DND-41 (cell line): ENCODE data around the gene FGF12.

Experiments
- ATAC-seq: fragments of 200-7000 bp; cut with Tn5 transposase; 3 replicates; pipeline ENCODE4 v1.9.1; 2021; ENCODE audit warnings: low read depth; ENCODE audit not compliant: insufficient read depth
- DNase-seq: peaks from one replicate; pipeline ENCODE4 v3.0.0-alpha.2; 2020
- H2AFZ ChIP-seq: 2 replicates; pipeline ENCODE4 v1.6.0; 2012; ENCODE audit warnings: low read depth, low read length
- H3K27ac ChIP-seq: 2 replicates; pipeline ENCODE4 v1.5.1; 2012; ENCODE audit warnings: low read length, inconsistent platforms
- H3K27me3 ChIP-seq: fragments of 200-600 bp; sonication (generic); 2 replicates; pipeline ENCODE4 v1.6.0; 2012; ENCODE audit warnings: low read length, mild to moderate bottlenecking, inconsistent platforms; ENCODE audit not compliant: insufficient read depth, poor library complexity
- H3K36me3 ChIP-seq: 2 replicates; pipeline ENCODE4 v1.5.1; 2012; ENCODE audit warnings: low read length, inconsistent platforms; ENCODE audit not compliant: insufficient read depth
- H3K4me1 ChIP-seq: 2 replicates; pipeline ENCODE4 v1.5.1; 2012; ENCODE audit warnings: mild to moderate bottlenecking, low read length; ENCODE audit not compliant: insufficient read depth
- H3K4me2 ChIP-seq: 2 replicates; pipeline ENCODE4 v1.6.0; 2012; ENCODE audit warnings: mild to moderate bottlenecking, moderate library complexity, low read length, inconsistent platforms; ENCODE audit not compliant: insufficient read depth
- H3K4me3 ChIP-seq, 2 experiments: fragments of 200-600 bp in 1 of 2; shearing (Covaris generic) in 1 of 2; 2 replicates each; pipeline ENCODE4 v1.5.1; 2012 to 2016; ENCODE audit warnings: inconsistent platforms in 2 of 2, low read length in 2 of 2, mild to moderate bottlenecking in 2 of 2, low read depth in 1 of 2, moderate library complexity in 1 of 2
- H3K79me2 ChIP-seq: 2 replicates; pipeline ENCODE4 v1.6.0; 2012; ENCODE audit warnings: low read length, inconsistent platforms; ENCODE audit not compliant: insufficient read depth
- H3K9ac ChIP-seq: 2 replicates; pipeline ENCODE4 v1.6.0; 2012; ENCODE audit warnings: low read depth, mild to moderate bottlenecking, inconsistent platforms, low read length, moderate library complexity
- H3K9me3 ChIP-seq: 2 replicates; pipeline ENCODE4 v1.5.1; 2012; ENCODE audit warnings: low read length, moderate library complexity, mild to moderate bottlenecking, inconsistent platforms; ENCODE audit not compliant: insufficient read depth, severe bottlenecking
- H4K20me1 ChIP-seq: 2 replicates; pipeline ENCODE4 v1.6.0; 2012; ENCODE audit warnings: low read length; ENCODE audit not compliant: insufficient read depth
- EZH2 ChIP-seq: IDR thresholded peaks from 3 replicates; pipeline ENCODE4 v1.6.1; 2012; ENCODE audit warnings: borderline replicate concordance, low read depth, mild to moderate bottlenecking, moderate library complexity, low read length, inconsistent platforms; ENCODE audit not compliant: severe bottlenecking
- TF ChIP-seq, protein P1 (sequence below): IDR thresholded peaks from 2 replicates; pipeline ENCODE4 v1.5.1; 2012; ENCODE audit warnings: borderline replicate concordance, low read length, moderate library complexity, mild to moderate bottlenecking; ENCODE audit not compliant: poor library complexity, severe bottlenecking; ENCODE audit errors: extremely low read depth

The FGF12 gene

GRCh38 chr3:192275741-192276355 is 451.5 kb downstream of the FGF12 start:
- Histone ChIP-seq H3K36me3 (no peaks in the 10 kb centered on the region), H3K27me3 (no peaks in the 10 kb centered on the region), H3K9ac (no peak overlapping the region), H3K9me3 (no peaks in the 10 kb centered on the region), H3K4me1 (no peaks in the 10 kb centered on the region), H3K79me2 (no peaks in the 10 kb centered on the region), H3K4me2 (no peak overlapping the region), H3K4me3 (no peak overlapping the region), H3K27ac (no peak overlapping the region), H4K20me1 (no peaks in the 10 kb centered on the region), H2AFZ (no peak overlapping the region)
- DNase-seq (no peak), ATAC-seq (no peak)
- no peak for TF ChIP-seq EZH2
- TF ChIP-seq, protein P1, sequence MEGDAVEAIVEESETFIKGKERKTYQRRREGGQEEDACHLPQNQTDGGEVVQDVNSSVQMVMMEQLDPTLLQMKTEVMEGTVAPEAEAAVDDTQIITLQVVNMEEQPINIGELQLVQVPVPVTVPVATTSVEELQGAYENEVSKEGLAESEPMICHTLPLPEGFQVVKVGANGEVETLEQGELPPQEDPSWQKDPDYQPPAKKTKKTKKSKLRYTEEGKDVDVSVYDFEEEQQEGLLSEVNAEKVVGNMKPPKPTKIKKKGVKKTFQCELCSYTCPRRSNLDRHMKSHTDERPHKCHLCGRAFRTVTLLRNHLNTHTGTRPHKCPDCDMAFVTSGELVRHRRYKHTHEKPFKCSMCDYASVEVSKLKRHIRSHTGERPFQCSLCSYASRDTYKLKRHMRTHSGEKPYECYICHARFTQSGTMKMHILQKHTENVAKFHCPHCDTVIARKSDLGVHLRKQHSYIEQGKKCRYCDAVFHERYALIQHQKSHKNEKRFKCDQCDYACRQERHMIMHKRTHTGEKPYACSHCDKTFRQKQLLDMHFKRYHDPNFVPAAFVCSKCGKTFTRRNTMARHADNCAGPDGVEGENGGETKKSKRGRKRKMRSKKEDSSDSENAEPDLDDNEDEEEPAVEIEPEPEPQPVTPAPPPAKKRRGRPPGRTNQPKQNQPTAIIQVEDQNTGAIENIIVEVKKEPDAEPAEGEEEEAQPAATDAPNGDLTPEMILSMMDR: no peak

DNA sequence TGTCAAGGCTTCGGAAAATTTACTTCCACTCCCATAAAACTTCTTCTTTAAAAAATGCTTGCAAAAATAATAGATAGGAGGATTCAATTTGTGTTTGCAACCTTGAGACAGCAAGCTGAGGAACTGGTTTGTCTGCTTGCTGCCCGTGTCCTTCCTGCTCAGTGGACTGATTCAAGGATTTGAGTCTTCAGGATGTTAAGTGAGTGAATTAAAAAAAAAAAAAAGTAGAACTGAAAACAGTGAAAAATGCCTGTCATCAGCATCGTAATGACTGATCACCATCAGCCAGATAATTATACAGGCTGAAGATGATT is 453.7 kb downstream of the FGF12 start:
- no peak for ATAC-seq
- H2AFZ ChIP-seq: no peak overlapping the region
- no peak overlapping the region for H3K4me2 ChIP-seq
- no peaks in the 10 kb centered on the region for H4K20me1 ChIP-seq
- no peaks in the 10 kb centered on the region for H3K79me2 ChIP-seq
- H3K9ac ChIP-seq: no peak overlapping the region
- H3K27me3 ChIP-seq: no peaks in the 10 kb centered on the region
- no peaks in the 10 kb centered on the region for H3K36me3 ChIP-seq
- H3K9me3 ChIP-seq: no peaks in the 10 kb centered on the region
- DNase-seq: no peak
- H3K27ac ChIP-seq: no peak overlapping the region
- H3K4me1 ChIP-seq: no peaks in the 10 kb centered on the region
- no peak overlapping the region for H3K4me3 ChIP-seq
- TF ChIP-seq EZH2: no peak
- TF ChIP-seq, protein P1: no peak

- H3K4me2 ChIP-seq: no peak overlapping the region
- H3K4me1 ChIP-seq: no peaks in the 10 kb centered on the region
- H3K9me3 ChIP-seq: no peaks in the 10 kb centered on the region
- H3K79me2 ChIP-seq: no peaks in the 10 kb centered on the region
- H3K27ac ChIP-seq: no peak overlapping the region
- no peak overlapping the region for H3K4me3 ChIP-seq
- H2AFZ ChIP-seq: no peak overlapping the region
- ATAC-seq (no peak), DNase-seq (no peak)
- no peaks in the 10 kb centered on the region for H4K20me1 ChIP-seq
- H3K9ac ChIP-seq: no peak overlapping the region
- no peaks in the 10 kb centered on the region for H3K36me3 ChIP-seq
- TF ChIP-seq EZH2: no peak
- TF ChIP-seq, protein P1: no peak
- H3K27me3 ChIP-seq: no peaks in the 10 kb centered on the region
Observed at GRCh38 chr3:192273001-192273696, 454.2 kb downstream of the FGF12 start.

GRCh38 chr3:192262001-192262400 is 465.3 kb downstream of the FGF12 start:
- H3K4me1 ChIP-seq: no peaks in the 10 kb centered on the region
- no peak overlapping the region for H3K9ac ChIP-seq
- H3K4me2 ChIP-seq: no peak overlapping the region
- ATAC-seq: no peak
- H3K9me3 ChIP-seq: no peaks in the 10 kb centered on the region
- no peaks in the 10 kb centered on the region for H3K27me3 ChIP-seq
- H3K79me2 ChIP-seq: no peaks in the 10 kb centered on the region
- no peak overlapping the region for H2AFZ ChIP-seq
- TF ChIP-seq, protein P1: no peak
- no peak for TF ChIP-seq EZH2
- H3K4me3 ChIP-seq: no peak overlapping the region
- DNase-seq: no peak
- H3K36me3 ChIP-seq: no peaks in the 10 kb centered on the region
- no peak overlapping the region for H3K27ac ChIP-seq
- H4K20me1 ChIP-seq: no peaks in the 10 kb centered on the region
